K562 (cell line): Measurements from ENCODE around the gene ELMO3. TPM values are rescaled to one million over a fixed set of nuclear protein-coding genes. Genes with fewer than 3 reads are reported as not detected.

Experiments
- HNRNPL ChIP-seq: fragments of 200-400 bp; formaldehyde crosslinking; IDR thresholded peaks from 2 replicates; pipeline ENCODE4 v1.6.1; 2017; ENCODE audit warnings: low read depth, mild to moderate bottlenecking, low read length
- JUNB ChIP-seq: fragments of 450-650 bp; formaldehyde crosslinking; conservative IDR thresholded peaks from 2 replicates; pipeline ENCODE4 v1.4.0; 2020; ENCODE audit warnings: mild to moderate bottlenecking
- NR1H2 ChIP-seq: sonication (generic); formaldehyde crosslinking; IDR thresholded peaks from 2 replicates; pipeline ENCODE4 v1.4.0; 2020; ENCODE audit warnings: mild to moderate bottlenecking, missing genetic modification reagents
- POLR2G ChIP-seq: fragments of 200-400 bp; formaldehyde crosslinking; IDR thresholded peaks from 2 replicates; pipeline ENCODE4 v1.6.1; 2017; ENCODE audit warnings: low read depth, mild to moderate bottlenecking, antibody characterized with exemption, low read length, moderate library complexity
- RUNX1 ChIP-seq: sonication (generic); IDR thresholded peaks from 2 replicates; pipeline ENCODE4 v1.6.1; 2016; ENCODE audit warnings: antibody characterized with exemption, low read depth
- polyA plus RNA-seq, 8 experiments: library from polyadenylated mRNA; depleted of rRNA in 4 of 8; stranded (reverse) in 5 of 8; unstranded in 3 of 8; fragments of >200 nt; fragmentation: Nextera tagmentation in 2 of 8; fragmentation: Illumina TruSeq in 1 of 8; extraction: Ambion mirVana in 2 of 8; extraction: Trizol in 1 of 8; gene quantifications; 2 replicates each; pipeline versions ENCODE4 v1.2.1 to v1.2.3, GENCODE V29; 2011 to 2014; ENCODE audit warnings: inconsistent platforms in 1 of 8, missing spikeins in 1 of 8
- total RNA-seq, 7 experiments: library from RNA; depleted of rRNA in 6 of 7; stranded (reverse); fragments of >200 nt in 6 of 7; fragmentation: Illumina TruSeq in 2 of 7; extraction: Trizol in 2 of 7; gene quantifications; 2 replicates each; pipeline versions ENCODE4 v1.2.1 to v1.2.3, GENCODE V29; 2011 to 2021; ENCODE audit warnings: low replicate concordance in 1 of 7
- TF ChIP-seq, protein P1 (sequence below), 3 experiments: IDR thresholded peaks in 2 of 3; conservative IDR thresholded peaks in 1 of 3; 2 replicates each; pipeline ENCODE4 v1.5.1; 2011 to 2012; ENCODE audit warnings: low read length in 3 of 3, mild to moderate bottlenecking in 3 of 3, control low read depth in 2 of 3, improper control_type of control experiment in 1 of 3, inconsistent platforms in 1 of 3, low read depth in 1 of 3, mixed read lengths in 1 of 3, moderate library complexity in 1 of 3; ENCODE audit not compliant: insufficient read depth in 2 of 3
- TF ChIP-seq, protein P2 (sequence below): IDR thresholded peaks from 2 replicates; pipeline ENCODE4 v1.6.1; 2011; ENCODE audit warnings: borderline replicate concordance, low read depth, mild to moderate bottlenecking, moderate library complexity, low read length; ENCODE audit not compliant: insufficient read depth, poor library complexity, severe bottlenecking

Gene ELMO3
- total and polyA plus RNA-seq, 9 of the 15 experiments (the other 6 are each of a cell fraction or from before 2014, with no cell fraction given) = 0.04 to 5.1 (median 1.5) TPM

DNA sequence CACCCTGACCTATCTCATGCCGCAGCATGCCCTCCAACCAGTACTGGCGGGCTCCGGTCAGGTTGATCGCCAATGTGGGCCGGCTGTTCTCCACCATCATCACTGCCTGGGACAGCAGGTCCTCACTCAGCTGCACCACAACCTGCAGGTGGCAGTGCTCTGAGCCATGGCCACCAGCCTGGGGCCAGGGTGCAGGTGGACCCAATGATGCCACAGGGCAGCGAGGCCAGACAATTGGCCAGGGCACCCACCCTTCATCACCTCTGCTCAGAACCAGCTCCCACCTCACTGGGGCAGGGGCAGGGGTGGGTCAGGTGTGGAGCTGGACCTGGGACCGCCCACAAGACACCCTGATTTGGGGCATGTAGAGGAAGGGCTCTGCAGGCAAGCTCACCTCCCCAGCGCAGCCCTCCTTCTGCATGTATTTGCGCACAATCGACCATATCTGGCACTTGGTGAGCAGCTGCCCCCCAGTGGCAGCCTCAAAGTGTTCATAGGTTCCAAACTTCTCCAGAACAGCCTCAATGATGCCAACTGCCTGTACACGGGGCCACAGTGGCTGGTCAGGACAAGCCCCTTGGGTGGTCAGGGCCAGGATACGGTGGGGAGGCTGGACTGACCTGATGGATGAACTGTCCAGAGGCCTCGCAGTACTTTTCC is 19.4 kb upstream of the ELMO3 start (continued):
- TF ChIP-seq, protein P1, sequence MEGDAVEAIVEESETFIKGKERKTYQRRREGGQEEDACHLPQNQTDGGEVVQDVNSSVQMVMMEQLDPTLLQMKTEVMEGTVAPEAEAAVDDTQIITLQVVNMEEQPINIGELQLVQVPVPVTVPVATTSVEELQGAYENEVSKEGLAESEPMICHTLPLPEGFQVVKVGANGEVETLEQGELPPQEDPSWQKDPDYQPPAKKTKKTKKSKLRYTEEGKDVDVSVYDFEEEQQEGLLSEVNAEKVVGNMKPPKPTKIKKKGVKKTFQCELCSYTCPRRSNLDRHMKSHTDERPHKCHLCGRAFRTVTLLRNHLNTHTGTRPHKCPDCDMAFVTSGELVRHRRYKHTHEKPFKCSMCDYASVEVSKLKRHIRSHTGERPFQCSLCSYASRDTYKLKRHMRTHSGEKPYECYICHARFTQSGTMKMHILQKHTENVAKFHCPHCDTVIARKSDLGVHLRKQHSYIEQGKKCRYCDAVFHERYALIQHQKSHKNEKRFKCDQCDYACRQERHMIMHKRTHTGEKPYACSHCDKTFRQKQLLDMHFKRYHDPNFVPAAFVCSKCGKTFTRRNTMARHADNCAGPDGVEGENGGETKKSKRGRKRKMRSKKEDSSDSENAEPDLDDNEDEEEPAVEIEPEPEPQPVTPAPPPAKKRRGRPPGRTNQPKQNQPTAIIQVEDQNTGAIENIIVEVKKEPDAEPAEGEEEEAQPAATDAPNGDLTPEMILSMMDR (IDR thresholded peaks at IDR 0.05 in 2 of 3, conservative IDR thresholded peaks at IDR 0.05 in 1 of 3; ENCODE audit: insufficient read depth in 2 of 3, low read depth in 1 of 3, low read length in 3 of 3) = peak in 2 of 3 experiments; percentile 47 to 52; a peak in 3 of 6 replicates
- TF ChIP-seq NR1H2 (CRISPR knock-in tag) (no peak), POLR2G (peak; percentile 39; the same call in 1 of the 2 replicates), RUNX1 (no peak), HNRNPL (no peak), JUNB (CRISPR knock-in tag) (no peak)
- TF ChIP-seq, protein P2, sequence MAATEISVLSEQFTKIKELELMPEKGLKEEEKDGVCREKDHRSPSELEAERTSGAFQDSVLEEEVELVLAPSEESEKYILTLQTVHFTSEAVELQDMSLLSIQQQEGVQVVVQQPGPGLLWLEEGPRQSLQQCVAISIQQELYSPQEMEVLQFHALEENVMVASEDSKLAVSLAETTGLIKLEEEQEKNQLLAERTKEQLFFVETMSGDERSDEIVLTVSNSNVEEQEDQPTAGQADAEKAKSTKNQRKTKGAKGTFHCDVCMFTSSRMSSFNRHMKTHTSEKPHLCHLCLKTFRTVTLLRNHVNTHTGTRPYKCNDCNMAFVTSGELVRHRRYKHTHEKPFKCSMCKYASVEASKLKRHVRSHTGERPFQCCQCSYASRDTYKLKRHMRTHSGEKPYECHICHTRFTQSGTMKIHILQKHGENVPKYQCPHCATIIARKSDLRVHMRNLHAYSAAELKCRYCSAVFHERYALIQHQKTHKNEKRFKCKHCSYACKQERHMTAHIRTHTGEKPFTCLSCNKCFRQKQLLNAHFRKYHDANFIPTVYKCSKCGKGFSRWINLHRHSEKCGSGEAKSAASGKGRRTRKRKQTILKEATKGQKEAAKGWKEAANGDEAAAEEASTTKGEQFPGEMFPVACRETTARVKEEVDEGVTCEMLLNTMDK = peak; percentile 3
- TF ChIP-seq, all 486 proteins: peak for 5
